HG02759 (cell line): ENCODE results near the gene NOTO.
"Not testable (repeated sequence)": the region's sequence is repeated elsewhere in the genome, so short reads cannot be mapped to it uniquely, and the experiment has no call there.

ENCODE experiments used
- ATAC-seq: cut with Tn5 transposase; IDR thresholded peaks from one replicate; pipeline ENCODE4 v1.9.1; 2021; ENCODE audit warnings: mild to moderate bottlenecking, moderate library complexity; ENCODE audit not compliant: unreplicated experiment

Gene NOTO

GRCh38 chr2:73197579-73197978, 4.8 kb upstream of the NOTO start:
- ATAC-seq: no peak

- not testable (repeated sequence) for ATAC-seq
Measured at GRCh38 chr2:73200281-73200680, 2.1 kb upstream of the NOTO start.

GRCh38 chr2:73203055-73203681, 794 bp downstream of the NOTO start:
- no peak for ATAC-seq

GRCh38 chr2:73205611-73206010, 3.2 kb downstream of the NOTO start:
- ATAC-seq: no peak

- no peak for ATAC-seq
Measured at GRCh38 chr2:73208258-73208657, 5.9 kb downstream of the NOTO start.

GRCh38 chr2:73210019-73210418, 7.6 kb downstream of the NOTO start:
- ATAC-seq: no peak

GRCh38 chr2:73210696-73211095, 8.3 kb downstream of the NOTO start:
- ATAC-seq: no peak

- ATAC-seq: no peak
Measured at GRCh38 chr2:73212098-73212447, 9.7 kb downstream of the NOTO start.

- peak; percentile 62 for ATAC-seq
Measured at GRCh38 chr2:73212448-73213176, 10.2 kb downstream of the NOTO start.

- ATAC-seq: peak; percentile 93
Measured at GRCh38 chr2:73214120-73215035, 12.0 kb downstream of the NOTO start, which contains the start of gene SMYD5. Gene SMYD5, plus strand, starts transcription at chr2:73214245. Its CDS starts 22 bp downstream, at chr2:73214267.

- ATAC-seq: no peak
Measured at GRCh38 chr2:73215254-73215653, 12.9 kb downstream of the NOTO start.

- no peak for ATAC-seq
Measured at GRCh38 chr2:73217160-73217559, 14.8 kb downstream of the NOTO start.

- ATAC-seq: no peak
Measured at GRCh38 chr2:73217826-73218225, 15.5 kb downstream of the NOTO start.

- ATAC-seq: no peak
Measured at GRCh38 chr2:73218298-73218697, 15.9 kb downstream of the NOTO start.

GRCh38 chr2:73223821-73224220, 21.4 kb downstream of the NOTO start:
- no peak for ATAC-seq

- no peak for ATAC-seq
Measured at GRCh38 chr2:73225513-73226360, 23.4 kb downstream of the NOTO start.

GRCh38 chr2:73227086-73227485, 24.7 kb downstream of the NOTO start:
- no peak for ATAC-seq

- ATAC-seq: no peak
Measured at GRCh38 chr2:73228631-73229030, 26.3 kb downstream of the NOTO start.

GRCh38 chr2:73232403-73233153, 30.2 kb downstream of the NOTO start:
- peak; percentile 12 for ATAC-seq
